ENCODE results near the gene RAD52.

- TF ChIP-seq CTCF (IDR thresholded peaks at IDR 0.05) = no peak
- no peak for TF ChIP-seq POLR2AphosphoS5 (IDR thresholded peaks at IDR 0.05)
Measured at GRCh38 chr12:868722-869121, 80.8 kb downstream of the RAD52 start.

Measured in suprapubic skin (tissue), 3 donors.